Mucosa of descending colon (tissue), 3 donors: ENCODE measurements around the gene UBQLN4. TPM values are rescaled to one million over a fixed set of nuclear protein-coding genes. Genes with fewer than 3 reads are reported as not detected.

ENCODE experiments used
- ATAC-seq: fragments of 200-7000 bp; cut with Tn5 transposase; one replicate; pipeline ENCODE4 v1.9.1; 2020; ENCODE audit warnings: mild to moderate bottlenecking, moderate library complexity
- DNase-seq, 3 donors: peaks; one replicate each; pipeline ENCODE4 v3.0.0-alpha.2; 2020
- H3K36me3 ChIP-seq: fragments of 200-600 bp; one replicate; pipeline ENCODE4 v1.8.0; 2021; ENCODE audit warnings: low read depth, mild to moderate bottlenecking
- H3K4me1 ChIP-seq: fragments of 200-600 bp; one replicate; pipeline ENCODE4 v1.8.0; 2021; ENCODE audit warnings: low read depth, mild to moderate bottlenecking
- H3K4me3 ChIP-seq: fragments of 200-600 bp; one replicate; pipeline ENCODE4 v1.8.0; 2021; ENCODE audit warnings: mild to moderate bottlenecking
- H3K9me3 ChIP-seq: fragments of 200-600 bp; one replicate; pipeline ENCODE4 v1.8.0; 2021; ENCODE audit warnings: mild to moderate bottlenecking
- intact Hi-C, 2 donors: fragments of 100-400 bp; cut with DNase I in 1 of 2; cut with micrococcal nuclease in 1 of 2; formaldehyde crosslinking; loops; one replicate each; pipeline versions ENCODE4 v1.11.0 to v1.11.1; 2022; cut with DNase I, micrococcal nuclease
- total RNA-seq, 3 donors: library from RNA; stranded (reverse); fragmentation: NEBNext Ultra II Directional in 2 of 3; extraction: Animal tissue kit (Norgen Biotek cat#: 25700) in 2 of 3; gene quantifications; one replicate each; pipeline versions ENCODE4 v1.2.1 to v1.2.4, GENCODE V29; 2021 to 2023
- TF ChIP-seq, protein P1 (sequence below): fragments of 200-600 bp; IDR thresholded peaks from one replicate; pipeline ENCODE4 v1.8.0; 2022; ENCODE audit warnings: antibody characterized with exemption, mild to moderate bottlenecking
- donor health status: DM: no; HTN: no; CAD: no; lungs with moderate emphysema.
- donor health status: DM: no; HTN: no; CAD: no.
- donor health status: DM: no; HTN: yes; CAD: no.

UBQLN4 gene
- total RNA-seq, 3 donors from 2014 or later: 23.7 to 36.9 (median 23.9) TPM

DNA sequence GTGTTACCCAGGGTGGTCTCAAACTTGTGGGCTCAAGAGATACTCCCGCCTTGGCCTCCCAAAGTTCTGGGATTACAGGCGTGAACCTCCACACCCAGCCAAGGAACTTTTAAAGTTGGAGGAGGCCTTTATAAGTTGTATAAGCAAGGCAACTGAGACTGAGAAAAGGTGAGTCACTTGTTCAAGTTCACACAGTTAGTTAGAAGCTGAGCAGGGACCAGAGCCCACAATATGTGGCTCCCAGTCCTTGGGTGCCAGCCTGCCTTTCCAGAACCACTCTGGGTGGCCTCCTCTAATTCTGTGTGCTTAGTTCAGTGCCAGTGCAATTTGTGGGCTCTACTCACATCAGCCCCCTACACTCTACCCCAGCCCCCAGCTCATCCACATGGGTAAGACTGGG, 11.0 kb upstream of the UBQLN4 start:
- DNase-seq: no peak
- H3K36me3 ChIP-seq: no peaks in the 10 kb centered on the region
- no peak for ATAC-seq
- TF ChIP-seq, protein P1, sequence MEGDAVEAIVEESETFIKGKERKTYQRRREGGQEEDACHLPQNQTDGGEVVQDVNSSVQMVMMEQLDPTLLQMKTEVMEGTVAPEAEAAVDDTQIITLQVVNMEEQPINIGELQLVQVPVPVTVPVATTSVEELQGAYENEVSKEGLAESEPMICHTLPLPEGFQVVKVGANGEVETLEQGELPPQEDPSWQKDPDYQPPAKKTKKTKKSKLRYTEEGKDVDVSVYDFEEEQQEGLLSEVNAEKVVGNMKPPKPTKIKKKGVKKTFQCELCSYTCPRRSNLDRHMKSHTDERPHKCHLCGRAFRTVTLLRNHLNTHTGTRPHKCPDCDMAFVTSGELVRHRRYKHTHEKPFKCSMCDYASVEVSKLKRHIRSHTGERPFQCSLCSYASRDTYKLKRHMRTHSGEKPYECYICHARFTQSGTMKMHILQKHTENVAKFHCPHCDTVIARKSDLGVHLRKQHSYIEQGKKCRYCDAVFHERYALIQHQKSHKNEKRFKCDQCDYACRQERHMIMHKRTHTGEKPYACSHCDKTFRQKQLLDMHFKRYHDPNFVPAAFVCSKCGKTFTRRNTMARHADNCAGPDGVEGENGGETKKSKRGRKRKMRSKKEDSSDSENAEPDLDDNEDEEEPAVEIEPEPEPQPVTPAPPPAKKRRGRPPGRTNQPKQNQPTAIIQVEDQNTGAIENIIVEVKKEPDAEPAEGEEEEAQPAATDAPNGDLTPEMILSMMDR: no peak
- H3K4me3 ChIP-seq: no peak overlapping the region
- H3K9me3 ChIP-seq: no peaks in the 10 kb centered on the region
- intact Hi-C loops: no loop called here
- H3K4me1 ChIP-seq: peaks cover 3% of the 10 kb centered on the region

DNA sequence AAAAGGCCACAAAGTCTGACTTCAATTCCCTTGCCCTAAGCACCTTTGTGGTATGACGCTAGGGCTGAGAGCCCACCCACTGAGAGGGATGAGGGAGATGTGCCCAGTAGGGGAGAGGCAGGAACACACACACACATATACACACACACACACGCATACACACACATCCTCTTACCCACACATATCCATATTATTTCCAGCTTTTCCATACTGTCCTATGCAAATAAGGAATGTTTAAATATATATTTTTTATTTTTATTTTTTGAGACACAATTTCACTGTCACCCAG, 10.3 kb upstream of the UBQLN4 start:
- Histone ChIP-seq H3K36me3 (no peaks in the 10 kb centered on the region), H3K9me3 (no peaks in the 10 kb centered on the region), H3K4me1 (peaks cover 3% of the 10 kb centered on the region), H3K4me3 (no peak overlapping the region)
- TF ChIP-seq, protein P1: no peak
- intact Hi-C loops: no loop called here
- DNase-seq (no peak), ATAC-seq (no peak)

DNA sequence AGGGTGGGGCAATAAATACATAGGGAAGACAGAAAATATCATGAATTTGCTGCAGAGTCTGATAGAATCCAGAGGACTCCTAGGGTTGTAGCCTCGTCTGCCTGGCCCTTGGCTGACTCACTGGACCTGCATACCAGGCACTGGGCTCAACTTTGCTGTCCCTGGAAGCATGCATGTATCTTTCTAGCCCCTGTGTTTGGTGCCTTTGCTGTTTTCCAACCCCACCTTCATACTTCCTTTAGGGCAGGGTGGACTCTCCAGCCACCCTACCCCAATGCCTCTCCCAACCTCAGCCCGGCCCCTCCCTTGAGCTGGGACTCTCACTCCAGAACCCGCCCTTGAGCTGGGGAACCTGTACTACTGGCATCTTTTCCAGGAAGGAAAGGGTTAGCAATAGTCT, 8.6 kb upstream of the UBQLN4 start:
- intact Hi-C loops: no loop called here
- ATAC-seq: peak; percentile 68

DNA sequence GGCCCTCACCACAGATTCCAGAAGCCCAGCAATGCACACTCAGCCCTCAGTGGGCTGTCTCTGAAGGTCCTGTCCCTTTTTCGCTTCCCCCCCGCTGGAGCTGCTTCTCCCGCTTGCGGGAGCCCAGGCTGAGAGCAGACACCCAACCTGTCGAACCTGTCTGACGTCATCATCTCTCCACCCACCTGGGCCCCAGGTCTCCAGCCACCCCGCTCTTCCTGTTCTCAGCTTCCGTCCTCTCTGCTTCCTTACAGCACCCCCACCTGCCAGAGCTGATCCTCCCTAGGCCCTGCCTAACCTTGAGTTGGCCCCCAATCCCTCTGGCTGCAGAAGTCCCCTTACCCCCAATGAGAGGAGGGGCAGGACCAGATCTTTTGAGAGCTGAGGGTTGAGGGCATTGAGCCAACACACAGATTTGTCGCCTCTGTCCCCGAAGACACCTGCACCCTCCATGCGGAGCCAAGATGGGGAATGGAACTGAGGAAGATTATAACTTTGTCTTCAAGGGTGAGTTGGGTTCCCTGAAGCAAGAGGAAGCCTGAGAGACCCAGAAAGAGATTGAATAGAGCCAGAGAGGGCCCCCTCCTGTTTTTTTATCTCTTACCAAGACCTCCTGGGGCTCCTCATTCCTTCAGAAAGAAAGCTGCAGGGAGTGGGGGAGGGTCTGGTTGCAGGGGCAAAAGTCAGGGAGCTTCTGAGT, 7.5 kb upstream of the UBQLN4 start, which contains the start of gene RAB25:
Gene RAB25 (plus strand): TSS at position 224 of the 700 bp plus-strand sequence. CDS start 241 bp downstream, at position 465.
- H3K36me3 ChIP-seq: no peaks in the 10 kb centered on the region
- intact Hi-C loops: no loop called here
- peaks cover 3% of the 10 kb centered on the region for H3K4me1 ChIP-seq
- DNase-seq (peak; percentile 86 to 91 (median 87)), ATAC-seq (peak; percentile 92)
- TF ChIP-seq, protein P1: no peak
- peak within 1 kb of the TSS; percentile 18 for H3K4me3 ChIP-seq
- no peaks in the 10 kb centered on the region for H3K9me3 ChIP-seq

More for the DNA sequence above, 8.6 kb upstream of the UBQLN4 start:
- peaks cover 3% of the 10 kb centered on the region for H3K4me1 ChIP-seq
- no peaks in the 10 kb centered on the region for H3K36me3 ChIP-seq
- H3K9me3 ChIP-seq: no peaks in the 10 kb centered on the region
- DNase-seq: peak; percentile 62 to 74 (median 72)
- H3K4me3 ChIP-seq: no peak overlapping the region
- TF ChIP-seq, protein P1: no peak

DNA sequence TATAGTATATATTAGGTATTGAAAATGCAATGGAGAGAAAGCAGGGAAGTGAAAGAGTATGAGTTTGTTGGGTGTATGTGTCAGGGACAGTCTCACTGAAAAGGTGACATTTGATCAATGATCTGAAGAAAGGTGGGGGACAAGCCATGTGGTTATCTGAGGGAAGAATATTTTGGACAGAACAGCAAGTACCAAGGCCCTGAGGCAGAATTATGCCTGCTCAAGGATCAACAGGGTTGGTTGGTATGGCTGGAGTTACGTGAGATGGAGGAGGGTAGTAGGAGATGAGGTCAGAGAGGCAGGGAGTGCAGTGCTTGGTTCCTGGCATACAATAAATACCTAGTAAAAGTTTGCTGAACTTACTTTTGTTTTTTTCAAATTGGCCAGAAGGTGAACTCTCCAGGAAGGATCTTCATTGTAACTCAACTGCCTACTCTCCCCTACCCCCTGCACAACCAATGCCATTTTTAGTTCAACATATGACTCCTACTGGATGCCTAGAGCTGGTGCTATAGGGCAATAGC, 2.8 kb upstream of the UBQLN4 start:
- intact Hi-C loops: no loop called here
- no peaks in the 10 kb centered on the region for H3K36me3 ChIP-seq
- TF ChIP-seq, protein P1: no peak
- H3K9me3 ChIP-seq: no peaks in the 10 kb centered on the region
- no peak for ATAC-seq
- H3K4me3 ChIP-seq: no peak overlapping the region
- H3K4me1 ChIP-seq: peaks cover 10% of the 10 kb centered on the region
- no peak for DNase-seq
